Islet of Langerhans (tissue), 1 donor: ENCODE measurements around the gene PRR19.
"Not testable (repeated sequence)": the region's sequence is repeated elsewhere in the genome, so short reads cannot be mapped to it uniquely, and the experiment has no call there.

Experiments
- FAIRE-seq: peaks from one replicate; lab custom pipeline; 2011; peaks lifted over from hg19 to GRCh38; lab: Jason Lieb, UNC

The PRR19 gene

GRCh38 chr19:42326969-42327368 is 25.0 kb downstream of the PRR19 start:
- no peak for FAIRE-seq

GRCh38 chr19:42327381-42327780 is 25.4 kb downstream of the PRR19 start:
- no peak for FAIRE-seq

- no peak for FAIRE-seq
Observed at GRCh38 chr19:42328106-42328505, 26.2 kb downstream of the PRR19 start.

GRCh38 chr19:42328854-42329253 is 26.9 kb downstream of the PRR19 start:
- no peak for FAIRE-seq

- no peak for FAIRE-seq
Observed at GRCh38 chr19:42330241-42330711, 28.3 kb downstream of the PRR19 start.

- not testable (repeated sequence) for FAIRE-seq
Observed at GRCh38 chr19:42331333-42331732, 29.4 kb downstream of the PRR19 start.

GRCh38 chr19:42332059-42332458 is 30.1 kb downstream of the PRR19 start:
- FAIRE-seq = no peak

- FAIRE-seq = no peak
Observed at GRCh38 chr19:42333018-42333417, 31.1 kb downstream of the PRR19 start.

GRCh38 chr19:42333975-42334696 is 32.2 kb downstream of the PRR19 start:
- FAIRE-seq = no peak

- no peak for FAIRE-seq
Observed at GRCh38 chr19:42334697-42335373, 32.9 kb downstream of the PRR19 start.

- FAIRE-seq = no peak
Observed at GRCh38 chr19:42335374-42335936, 33.5 kb downstream of the PRR19 start.

GRCh38 chr19:42335971-42336370 is 34.0 kb downstream of the PRR19 start:
- FAIRE-seq = no peak

GRCh38 chr19:42339126-42339860 is 37.4 kb downstream of the PRR19 start:
- FAIRE-seq = not testable (repeated sequence)

GRCh38 chr19:42339922-42340321 is 38.0 kb downstream of the PRR19 start:
- not testable (repeated sequence) for FAIRE-seq

GRCh38 chr19:42343344-42344110 is 41.6 kb downstream of the PRR19 start:
- no peak for FAIRE-seq

GRCh38 chr19:42344336-42344893 is 42.5 kb downstream of the PRR19 start:
- FAIRE-seq = no peak

GRCh38 chr19:42345191-42345812 is 43.4 kb downstream of the PRR19 start:
- no peak for FAIRE-seq

- FAIRE-seq = no peak
Observed at GRCh38 chr19:42348211-42348610, 46.3 kb downstream of the PRR19 start.

- no peak for FAIRE-seq
Observed at GRCh38 chr19:42349378-42350107, 47.6 kb downstream of the PRR19 start.

- FAIRE-seq = no peak
Observed at GRCh38 chr19:42350417-42350816, 48.5 kb downstream of the PRR19 start.
